ENCODE measurements around the gene RASSF4.

Gene RASSF4

GRCh38 chr10:44992070-44992731, 32.6 kb downstream of the RASSF4 start:
- Mint-ChIP-seq H3K27me3 (ENCODE audit: low read depth) (no peaks in the 10 kb centered on the region), H3K4me1 (peaks cover 60% of the 10 kb centered on the region), H3K27ac (peak overlapping the region in 1 of 3 experiments; percentile 62), H3K36me3 (ENCODE audit: low read depth) (peaks cover 18% of the 10 kb centered on the region), H3K4me3 (no peak overlapping the region), H3K9me3 (no peaks in the 10 kb centered on the region)
- no peak for TF ChIP-seq CTCF (IDR thresholded peaks at IDR 0.05; ENCODE audit: unreplicated experiment in 3 of 3)

GRCh38 chr10:44992732-44993225, 33.2 kb downstream of the RASSF4 start:
- no peak for TF ChIP-seq CTCF (IDR thresholded peaks at IDR 0.05; ENCODE audit: unreplicated experiment in 3 of 3)
- H3K36me3 Mint-ChIP-seq (ENCODE audit: low read depth) = peaks cover 16% of the 10 kb centered on the region
- peaks cover 61% of the 10 kb centered on the region for H3K4me1 Mint-ChIP-seq
- H3K27me3 Mint-ChIP-seq (ENCODE audit: low read depth) = no peaks in the 10 kb centered on the region
- H3K9me3 Mint-ChIP-seq = no peaks in the 10 kb centered on the region
- no peak overlapping the region for H3K27ac Mint-ChIP-seq
- no peak overlapping the region for H3K4me3 Mint-ChIP-seq

- Mint-ChIP-seq H3K4me1 (peaks cover 60% of the 10 kb centered on the region), H3K4me3 (no peak overlapping the region), H3K27ac (peak overlapping the region in 2 of 3 experiments; percentile 54 to 57), H3K27me3 (ENCODE audit: low read depth) (no peaks in the 10 kb centered on the region), H3K9me3 (no peaks in the 10 kb centered on the region), H3K36me3 (ENCODE audit: low read depth) (peaks cover 14% of the 10 kb centered on the region)
- TF ChIP-seq CTCF (IDR thresholded peaks at IDR 0.05; ENCODE audit: unreplicated experiment in 3 of 3) = no peak
Observed at GRCh38 chr10:44993226-44993921, 33.8 kb downstream of the RASSF4 start.

- Mint-ChIP-seq H3K27ac (peak overlapping the region; percentile 37 to 57 (median 54)), H3K27me3 (ENCODE audit: low read depth) (no peaks in the 10 kb centered on the region), H3K4me3 (no peak overlapping the region), H3K36me3 (ENCODE audit: low read depth) (peaks cover 10% of the 10 kb centered on the region), H3K4me1 (peaks cover 59% of the 10 kb centered on the region), H3K9me3 (no peaks in the 10 kb centered on the region)
- TF ChIP-seq CTCF (IDR thresholded peaks at IDR 0.05; ENCODE audit: unreplicated experiment in 3 of 3) = no peak
Observed at GRCh38 chr10:44993922-44994751, 34.5 kb downstream of the RASSF4 start.

GRCh38 chr10:44994752-44995530, 35.3 kb downstream of the RASSF4 start:
- peaks cover 10% of the 10 kb centered on the region for H3K36me3 Mint-ChIP-seq (ENCODE audit: low read depth)
- no peaks in the 10 kb centered on the region for H3K9me3 Mint-ChIP-seq

More at GRCh38 chr10:44994752-44995530, 35.3 kb downstream of the RASSF4 start:
- Mint-ChIP-seq H3K4me1 (peaks cover 59% of the 10 kb centered on the region), H3K4me3 (no peak overlapping the region), H3K27ac (peak overlapping the region in 2 of 3 experiments; percentile 43 to 89), H3K27me3 (ENCODE audit: low read depth) (no peaks in the 10 kb centered on the region)
- TF ChIP-seq CTCF (IDR thresholded peaks at IDR 0.05; ENCODE audit: unreplicated experiment in 3 of 3) = no peak
